ENCODE data around the gene ADAM12. TPM values are rescaled to one million over a fixed set of nuclear protein-coding genes. Genes with fewer than 3 reads are reported as not detected.

The ADAM12 gene
- total and polyA plus RNA-seq, 4 donors, result 0.03 to 0.33 (median 0.19) TPM

DNA sequence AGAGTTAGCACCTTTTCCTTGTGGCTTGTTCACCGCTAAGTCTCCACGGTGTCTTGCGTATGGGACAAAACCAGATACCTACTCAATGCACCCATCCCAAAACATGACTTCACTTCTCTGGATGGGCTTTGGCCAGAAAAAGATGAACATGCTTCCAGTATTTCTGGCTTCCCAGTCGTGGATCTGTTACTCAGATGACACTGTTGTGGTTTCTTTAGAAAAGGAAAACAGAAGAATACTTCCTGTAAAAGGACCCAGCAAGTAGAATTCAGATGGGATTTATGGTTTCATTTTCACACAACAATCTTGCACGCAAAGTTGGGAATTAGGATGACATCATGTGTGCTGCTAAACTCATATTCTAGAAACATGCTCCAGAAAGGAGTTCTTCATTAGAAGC, 216.7 kb downstream of the ADAM12 start:
- H3K4me1 ChIP-seq (ENCODE audit: control insufficient read depth in 4 of 4, insufficient read depth in 4 of 4, low read length in 3 of 4), result no peaks in the 10 kb centered on the region
- TF ChIP-seq TAF1 (conservative IDR thresholded peaks at IDR 0.05), result no peak
- TF ChIP-seq REST (IDR thresholded peaks at IDR 0.05), result no peak
- TF ChIP-seq GABPA (IDR thresholded peaks at IDR 0.05 in 1 of 2, conservative IDR thresholded peaks at IDR 0.05 in 1 of 2), result no peak
- no peak for TF ChIP-seq HNF4A (conservative IDR thresholded peaks at IDR 0.05)
- TF ChIP-seq, protein P1, sequence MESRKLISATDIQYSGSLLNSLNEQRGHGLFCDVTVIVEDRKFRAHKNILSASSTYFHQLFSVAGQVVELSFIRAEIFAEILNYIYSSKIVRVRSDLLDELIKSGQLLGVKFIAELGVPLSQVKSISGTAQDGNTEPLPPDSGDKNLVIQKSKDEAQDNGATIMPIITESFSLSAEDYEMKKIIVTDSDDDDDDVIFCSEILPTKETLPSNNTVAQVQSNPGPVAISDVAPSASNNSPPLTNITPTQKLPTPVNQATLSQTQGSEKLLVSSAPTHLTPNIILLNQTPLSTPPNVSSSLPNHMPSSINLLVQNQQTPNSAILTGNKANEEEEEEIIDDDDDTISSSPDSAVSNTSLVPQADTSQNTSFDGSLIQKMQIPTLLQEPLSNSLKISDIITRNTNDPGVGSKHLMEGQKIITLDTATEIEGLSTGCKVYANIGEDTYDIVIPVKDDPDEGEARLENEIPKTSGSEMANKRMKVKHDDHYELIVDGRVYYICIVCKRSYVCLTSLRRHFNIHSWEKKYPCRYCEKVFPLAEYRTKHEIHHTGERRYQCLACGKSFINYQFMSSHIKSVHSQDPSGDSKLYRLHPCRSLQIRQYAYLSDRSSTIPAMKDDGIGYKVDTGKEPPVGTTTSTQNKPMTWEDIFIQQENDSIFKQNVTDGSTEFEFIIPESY (IDR thresholded peaks at IDR 0.05), result no peak
- TF ChIP-seq, protein P2, sequence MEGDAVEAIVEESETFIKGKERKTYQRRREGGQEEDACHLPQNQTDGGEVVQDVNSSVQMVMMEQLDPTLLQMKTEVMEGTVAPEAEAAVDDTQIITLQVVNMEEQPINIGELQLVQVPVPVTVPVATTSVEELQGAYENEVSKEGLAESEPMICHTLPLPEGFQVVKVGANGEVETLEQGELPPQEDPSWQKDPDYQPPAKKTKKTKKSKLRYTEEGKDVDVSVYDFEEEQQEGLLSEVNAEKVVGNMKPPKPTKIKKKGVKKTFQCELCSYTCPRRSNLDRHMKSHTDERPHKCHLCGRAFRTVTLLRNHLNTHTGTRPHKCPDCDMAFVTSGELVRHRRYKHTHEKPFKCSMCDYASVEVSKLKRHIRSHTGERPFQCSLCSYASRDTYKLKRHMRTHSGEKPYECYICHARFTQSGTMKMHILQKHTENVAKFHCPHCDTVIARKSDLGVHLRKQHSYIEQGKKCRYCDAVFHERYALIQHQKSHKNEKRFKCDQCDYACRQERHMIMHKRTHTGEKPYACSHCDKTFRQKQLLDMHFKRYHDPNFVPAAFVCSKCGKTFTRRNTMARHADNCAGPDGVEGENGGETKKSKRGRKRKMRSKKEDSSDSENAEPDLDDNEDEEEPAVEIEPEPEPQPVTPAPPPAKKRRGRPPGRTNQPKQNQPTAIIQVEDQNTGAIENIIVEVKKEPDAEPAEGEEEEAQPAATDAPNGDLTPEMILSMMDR (IDR thresholded peaks at IDR 0.05; ENCODE audit: low read depth, low read length, missing input control), result no peak
- TF ChIP-seq MAX (IDR thresholded peaks at IDR 0.05), result no peak
- TF ChIP-seq RAD21 (IDR thresholded peaks at IDR 0.05), result no peak
- no peak for TF ChIP-seq JUND (IDR thresholded peaks at IDR 0.05)
- TF ChIP-seq, protein P3, sequence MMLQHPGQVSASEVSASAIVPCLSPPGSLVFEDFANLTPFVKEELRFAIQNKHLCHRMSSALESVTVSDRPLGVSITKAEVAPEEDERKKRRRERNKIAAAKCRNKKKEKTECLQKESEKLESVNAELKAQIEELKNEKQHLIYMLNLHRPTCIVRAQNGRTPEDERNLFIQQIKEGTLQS (IDR thresholded peaks at IDR 0.05), result no peak
- TF ChIP-seq HNF4G (IDR thresholded peaks at IDR 0.05), result no peak
- no peak for TF ChIP-seq RXRA (IDR thresholded peaks at IDR 0.05)
- TF ChIP-seq NR2F2 (IDR thresholded peaks at IDR 0.05), result no peak
- no peak overlapping the region for H3K4me3 ChIP-seq (ENCODE audit: low read depth in 1 of 3, low read length in 3 of 3)
- 79% methylated on average over 5 of the region's 5 CpGs for WGBS
- H3K27ac ChIP-seq (ENCODE audit: low read depth in 1 of 2, low read length in 2 of 2), result no peak overlapping the region
- DNase-seq (ENCODE audit: low spot score), result no peak
- H3K9ac ChIP-seq (ENCODE audit: low read depth in 1 of 2, low read length in 2 of 2), result no peak overlapping the region
- H3K36me3 ChIP-seq (ENCODE audit: control insufficient read depth in 4 of 4, insufficient read depth in 3 of 4, low read depth in 1 of 4, low read length in 3 of 4), result no peaks in the 10 kb centered on the region
- peaks cover 0 to 6% (median 0%) of the 10 kb centered on the region in 4 donors for H3K27me3 ChIP-seq (ENCODE audit: control insufficient read depth in 4 of 4, insufficient read depth in 4 of 4, low read length in 3 of 4)
- H3K9me3 ChIP-seq (ENCODE audit: control insufficient read depth in 4 of 4, low read length in 3 of 4), result no peaks in the 10 kb centered on the region

DNA sequence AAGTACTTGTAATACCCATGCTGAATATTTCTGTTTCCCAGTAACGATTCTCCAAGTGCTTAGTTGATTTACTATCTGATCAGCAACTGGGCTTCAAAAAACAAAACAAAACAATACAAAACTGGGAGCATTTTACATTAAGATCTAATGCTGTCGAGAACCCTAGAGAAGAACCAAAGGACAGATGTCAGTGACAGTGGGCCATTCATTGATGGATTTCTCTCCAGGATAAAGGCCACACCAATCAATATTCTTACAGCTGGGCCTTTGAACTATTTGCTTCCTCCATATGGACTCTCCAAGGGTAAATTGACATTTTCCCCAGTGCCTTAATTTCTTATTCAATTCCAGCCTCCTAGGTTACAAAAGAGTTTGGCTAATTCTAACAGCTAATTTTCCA, 217.5 kb downstream of the ADAM12 start:
- Histone ChIP-seq H3K27ac (ENCODE audit: low read depth in 1 of 2, low read length in 2 of 2) (no peak overlapping the region), H3K4me3 (ENCODE audit: low read depth in 1 of 3, low read length in 3 of 3) (no peak overlapping the region), H3K9ac (ENCODE audit: low read depth in 1 of 2, low read length in 2 of 2) (no peak overlapping the region), H3K9me3 (ENCODE audit: control insufficient read depth in 4 of 4, low read length in 3 of 4) (no peaks in the 10 kb centered on the region), H3K36me3 (ENCODE audit: control insufficient read depth in 4 of 4, insufficient read depth in 3 of 4, low read depth in 1 of 4, low read length in 3 of 4) (no peaks in the 10 kb centered on the region), H3K4me1 (ENCODE audit: control insufficient read depth in 4 of 4, insufficient read depth in 4 of 4, low read length in 3 of 4) (no peaks in the 10 kb centered on the region), H3K27me3 (ENCODE audit: control insufficient read depth in 4 of 4, insufficient read depth in 4 of 4, low read length in 3 of 4) (peaks cover 0 to 2% (median 0%) of the 10 kb centered on the region in 4 donors)
- DNase-seq (ENCODE audit: low spot score), result no peak
- WGBS, result 56% methylated on average over 2 of the region's 2 CpGs
- no peak for TF ChIP-seq RAD21 (IDR thresholded peaks at IDR 0.05)
- TF ChIP-seq SP1 (IDR thresholded peaks at IDR 0.05), result no peak
- TF ChIP-seq YY1 (IDR thresholded peaks at IDR 0.05), result no peak
- TF ChIP-seq MAX (IDR thresholded peaks at IDR 0.05), result no peak
- TF ChIP-seq REST (IDR thresholded peaks at IDR 0.05), result no peak
- TF ChIP-seq, protein P2 (IDR thresholded peaks at IDR 0.05; ENCODE audit: low read depth, low read length, missing input control), result no peak
- no peak for TF ChIP-seq HNF4G (IDR thresholded peaks at IDR 0.05)
- no peak for TF ChIP-seq FOXA2 (IDR thresholded peaks at IDR 0.05)
- TF ChIP-seq EGR1 (IDR thresholded peaks at IDR 0.05; ENCODE audit: low read depth in 2 of 2), result no peak
- TF ChIP-seq TAF1 (conservative IDR thresholded peaks at IDR 0.05), result no peak
- TF ChIP-seq FOXA1 (IDR thresholded peaks at IDR 0.05), result no peak
- TF ChIP-seq NR2F2 (IDR thresholded peaks at IDR 0.05), result no peak
- no peak for TF ChIP-seq GABPA (IDR thresholded peaks at IDR 0.05 in 1 of 2, conservative IDR thresholded peaks at IDR 0.05 in 1 of 2)
- no peak for TF ChIP-seq JUND (IDR thresholded peaks at IDR 0.05)

Data from liver (tissue), 9 donors.